ENCODE results near the gene ABCA7.
A peak's percentile ranks its signal among the peaks of the same experiment; 100 is the strongest.
"Not testable (repeated sequence)": the region's sequence is repeated elsewhere in the genome, so short reads cannot be mapped to it uniquely, and the experiment has no call there.

The ABCA7 gene

GRCh38 chr19:1107661-1108261 lies 67.9 kb downstream of the ABCA7 start:
- no peak for DNase-seq

GRCh38 chr19:1108291-1109031 lies 68.6 kb downstream of the ABCA7 start:
- no peak for DNase-seq

GRCh38 chr19:1109032-1109551 lies 69.2 kb downstream of the ABCA7 start:
- no peak for DNase-seq

GRCh38 chr19:1109697-1110671 lies 70.1 kb downstream of the ABCA7 start:
- no peak for DNase-seq

GRCh38 chr19:1110809-1111640 lies 71.1 kb downstream of the ABCA7 start:
- DNase-seq = no peak

GRCh38 chr19:1111641-1112267 lies 71.8 kb downstream of the ABCA7 start:
- no peak for DNase-seq

- DNase-seq = peak; percentile 71
Measured at GRCh38 chr19:1112268-1113029, 72.5 kb downstream of the ABCA7 start.

- peak; percentile 97 for DNase-seq
Measured at GRCh38 chr19:1113030-1113985, 73.4 kb downstream of the ABCA7 start.

GRCh38 chr19:1113986-1114483 lies 74.1 kb downstream of the ABCA7 start:
- DNase-seq = no peak

GRCh38 chr19:1114728-1115127 lies 74.8 kb downstream of the ABCA7 start:
- DNase-seq = not testable (repeated sequence)
